Stimulated activated CD8-positive, alpha-beta memory T cell treated with anti-CD3 and anti-CD28 coated beads, Interleukin-7, amount 100 ng/mL, for 4 hours (primary cell): ENCODE data around the gene RMI2.

Source experiments
- DNase-seq, 2 donors: peaks; one replicate each; pipeline ENCODE4 v3.0.0-alpha.2; 2020; ENCODE audit warnings: low read depth in 2 of 2

The RMI2 gene

DNA sequence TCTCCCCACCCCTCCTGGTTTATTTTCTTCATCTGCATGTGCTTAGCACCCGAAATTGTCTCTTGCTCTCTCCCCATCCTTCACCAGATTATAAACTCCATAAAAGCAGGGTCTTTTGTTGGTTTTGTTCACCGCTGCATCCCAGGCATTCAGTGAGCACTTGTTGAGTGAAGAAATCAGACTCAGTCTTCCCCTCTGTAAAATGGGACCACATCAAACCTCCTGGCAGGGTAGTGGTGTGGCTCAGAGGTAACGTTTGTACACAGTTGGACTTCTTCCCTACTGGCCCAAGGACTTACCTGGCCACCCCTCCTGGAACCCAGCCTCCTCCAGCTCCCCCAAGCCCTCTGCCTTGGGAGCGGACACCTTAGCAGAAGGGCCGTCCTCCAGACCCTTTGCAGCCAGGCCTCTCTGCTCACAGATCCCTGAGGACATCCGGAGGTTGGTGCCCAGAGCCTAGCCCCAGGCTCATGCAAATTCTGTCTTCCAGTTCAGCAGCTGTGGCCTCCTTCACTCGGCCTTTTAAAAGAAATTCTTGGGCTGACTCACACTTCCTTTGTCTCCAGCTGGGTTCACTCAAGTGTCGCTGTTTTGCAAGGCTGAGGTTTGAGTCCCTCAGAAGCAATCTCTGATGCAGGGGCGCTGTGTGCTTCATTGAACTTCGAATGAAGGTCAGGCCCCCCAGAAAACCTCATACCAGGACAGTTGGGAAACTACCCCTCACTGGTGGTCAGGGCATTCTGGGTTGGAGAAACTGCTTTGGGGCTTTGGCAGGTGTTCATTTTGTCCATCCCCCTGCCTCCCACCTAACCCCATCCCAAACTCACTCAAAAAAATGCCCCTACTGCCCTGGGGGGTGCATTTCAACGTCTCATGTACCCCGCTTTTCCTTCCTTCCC lies 16.8 kb upstream of the RMI2 start:
- peak; percentile 38 to 39 for DNase-seq

- DNase-seq: no peak
Observed at GRCh38 chr16:11329071-11329491, 16.2 kb upstream of the RMI2 start.

DNA sequence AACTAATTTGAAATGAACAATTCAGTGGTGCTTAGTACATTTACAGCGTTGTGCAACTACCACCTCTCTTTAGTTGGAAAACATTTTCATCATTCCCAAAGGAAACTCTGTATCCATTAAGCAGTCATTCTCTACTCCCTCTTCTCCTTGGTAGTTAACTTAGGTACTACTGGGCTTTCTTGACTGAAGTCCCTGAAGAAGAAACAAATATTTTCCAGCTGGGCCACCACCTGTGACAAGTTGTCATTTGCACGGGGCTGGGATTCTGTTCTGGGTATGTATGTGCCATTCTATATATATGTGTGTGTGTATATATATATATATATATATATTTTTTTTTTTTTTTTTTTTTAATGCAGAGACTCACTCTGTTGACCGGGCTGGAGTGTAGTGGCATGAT lies 15.4 kb upstream of the RMI2 start:
- no peak for DNase-seq

DNA sequence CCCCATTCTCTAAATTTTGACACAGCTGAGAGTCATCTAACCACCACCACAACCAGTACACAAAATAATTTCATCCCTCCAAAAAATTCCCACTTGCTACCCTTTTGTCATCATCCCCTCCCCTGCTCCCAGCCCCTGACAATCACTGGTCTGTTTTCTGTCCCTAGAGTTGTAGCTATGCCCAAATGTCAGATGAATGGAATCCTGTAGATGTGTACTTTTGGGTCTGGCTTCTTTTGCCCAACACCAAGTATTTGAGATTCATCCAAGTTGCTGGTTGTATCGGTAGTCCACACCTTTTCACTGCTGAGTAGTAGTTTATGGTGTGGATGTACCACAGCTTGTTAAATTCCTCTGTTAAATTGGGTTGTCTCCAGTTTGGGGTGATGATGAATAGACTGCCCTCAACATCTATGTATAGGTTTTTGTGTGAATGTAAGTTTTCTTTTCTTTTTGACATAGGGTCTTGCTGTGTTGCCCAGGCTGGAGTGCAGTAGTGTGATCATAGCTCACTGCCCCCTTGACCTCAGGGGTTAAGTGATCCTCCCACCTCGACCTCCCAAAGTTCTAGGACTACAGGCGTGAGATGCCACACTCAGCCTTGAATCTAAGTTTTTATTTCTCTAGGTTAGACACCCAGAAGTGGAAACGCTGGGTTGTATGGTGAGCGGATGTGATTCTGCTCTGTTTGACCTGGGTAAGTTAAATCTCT lies 14.6 kb upstream of the RMI2 start:
- DNase-seq: no peak

DNA sequence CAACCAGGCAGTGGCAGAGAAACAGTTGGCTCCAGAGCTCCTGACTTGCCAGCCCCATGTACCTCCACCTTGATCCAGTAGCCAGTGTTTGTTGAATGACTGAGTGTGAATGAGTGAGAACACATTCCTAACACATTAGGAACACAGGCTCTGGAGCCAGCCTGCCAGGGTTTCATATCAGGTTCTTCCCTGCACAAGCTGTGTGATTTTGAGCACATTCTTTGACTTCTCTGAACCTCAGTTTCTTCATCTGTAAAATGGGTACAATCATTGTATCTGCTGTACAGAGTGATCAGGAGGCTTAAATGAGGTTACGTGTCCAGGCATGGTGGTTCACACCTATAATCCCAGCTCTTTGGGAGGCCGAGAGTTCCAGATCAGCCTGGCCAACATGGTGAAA lies 13.3 kb upstream of the RMI2 start:
- no peak for DNase-seq

GRCh38 chr16:11333010-11333409 lies 12.2 kb upstream of the RMI2 start:
- no peak for DNase-seq

DNA sequence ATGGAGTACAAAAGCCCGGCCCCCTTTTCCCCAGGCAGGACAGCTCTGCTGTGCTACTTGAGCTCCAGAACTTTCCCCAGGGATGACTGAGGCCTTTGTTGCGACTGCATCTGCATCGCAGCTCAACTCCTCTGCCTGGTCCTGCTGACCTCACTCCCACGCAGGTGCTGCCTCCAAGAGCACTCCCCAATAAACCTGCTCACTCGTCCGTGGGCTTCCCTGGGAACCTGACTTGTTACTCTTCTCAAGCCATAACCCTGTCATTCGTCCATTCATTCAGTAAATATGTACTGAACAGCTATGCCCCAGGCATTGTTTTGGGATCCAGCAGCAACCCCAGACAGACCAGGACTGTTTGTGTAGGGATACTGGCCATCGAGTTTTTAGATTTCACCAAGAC lies 11.6 kb upstream of the RMI2 start:
- DNase-seq: no peak

- no peak for DNase-seq
Observed at GRCh38 chr16:11334831-11335404, 10.3 kb upstream of the RMI2 start.

- no peak for DNase-seq
Observed at GRCh38 chr16:11339075-11339474, 6.2 kb upstream of the RMI2 start.

- DNase-seq: no peak
Observed at GRCh38 chr16:11340710-11341109, 4.5 kb upstream of the RMI2 start.

GRCh38 chr16:11341371-11341770 lies 3.9 kb upstream of the RMI2 start:
- no peak for DNase-seq

DNA sequence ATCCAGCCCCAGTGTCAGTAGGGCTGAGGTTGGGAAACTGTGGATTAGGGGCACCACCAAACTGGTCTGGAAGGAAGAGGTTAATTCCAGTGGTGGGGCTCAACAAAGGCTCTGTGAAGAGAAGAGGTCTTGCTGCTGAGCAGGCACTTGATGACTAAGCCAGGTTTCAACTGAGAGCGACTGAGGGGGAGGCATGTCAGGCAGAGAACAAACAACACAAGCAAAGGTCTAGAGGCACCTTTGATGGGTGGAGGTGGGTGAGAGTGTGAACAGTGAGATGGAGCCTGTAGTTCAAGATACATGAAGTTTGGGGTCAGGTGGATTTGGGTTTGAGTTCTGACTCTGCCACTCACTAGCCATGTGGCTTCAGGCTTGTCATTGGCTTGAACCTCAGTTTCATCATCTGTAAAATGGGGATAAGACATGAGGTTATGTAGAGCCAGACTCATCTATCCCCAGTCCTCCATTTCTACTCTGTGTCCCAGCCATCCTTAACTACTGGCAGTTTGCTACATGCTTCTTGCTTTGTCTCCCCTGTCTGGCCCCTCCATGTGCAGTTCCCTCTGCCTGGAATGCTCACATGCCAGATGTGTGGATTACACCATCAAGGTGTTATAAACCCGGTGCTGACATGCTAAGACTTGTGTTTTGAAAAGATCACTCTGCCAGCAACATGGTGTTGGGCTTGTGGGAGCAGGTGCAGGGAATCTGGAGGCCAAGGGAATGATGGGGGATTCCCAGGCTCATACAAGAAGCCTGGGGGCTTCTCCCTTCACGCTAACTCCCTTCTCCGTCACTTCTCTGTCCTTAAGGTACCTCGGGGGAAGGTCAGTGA lies 3.0 kb upstream of the RMI2 start:
- DNase-seq: no peak

DNA sequence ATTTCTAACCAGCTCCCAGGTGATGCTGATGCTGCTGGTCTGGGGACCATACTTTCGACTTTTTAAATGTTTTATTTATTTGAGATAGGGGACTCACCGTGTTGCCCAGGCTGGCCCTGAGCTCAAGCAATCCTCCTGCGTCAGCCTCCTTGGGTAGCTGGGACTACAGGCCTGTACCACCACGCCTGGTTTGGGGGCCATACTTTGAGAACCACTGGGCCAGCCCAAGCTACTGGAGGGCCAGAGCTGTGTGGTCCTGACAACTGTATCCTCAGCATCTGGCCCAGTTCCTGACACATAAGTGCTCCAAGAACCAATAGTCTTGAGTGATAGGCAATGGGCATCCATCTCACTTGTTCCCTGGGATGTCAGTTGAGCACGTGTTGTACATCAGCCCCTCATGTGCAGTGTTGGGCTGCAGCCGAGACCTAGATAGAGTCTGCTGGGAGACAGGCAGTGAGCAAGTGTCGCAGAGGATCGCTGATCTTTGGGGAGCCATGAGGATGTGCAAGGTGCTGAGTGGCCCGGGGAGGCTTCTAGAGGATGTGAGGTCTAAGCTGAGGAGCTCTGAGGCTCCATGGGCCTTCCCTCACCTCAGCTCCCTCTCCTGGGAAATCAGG lies 1.6 kb downstream of the RMI2 start:
- DNase-seq: no peak

GRCh38 chr16:11347831-11348230 lies 2.6 kb downstream of the RMI2 start:
- DNase-seq: no peak

- DNase-seq: no peak
Observed at GRCh38 chr16:11348737-11349598, 3.7 kb downstream of the RMI2 start.

GRCh38 chr16:11349599-11350276 lies 4.5 kb downstream of the RMI2 start:
- DNase-seq: no peak

DNA sequence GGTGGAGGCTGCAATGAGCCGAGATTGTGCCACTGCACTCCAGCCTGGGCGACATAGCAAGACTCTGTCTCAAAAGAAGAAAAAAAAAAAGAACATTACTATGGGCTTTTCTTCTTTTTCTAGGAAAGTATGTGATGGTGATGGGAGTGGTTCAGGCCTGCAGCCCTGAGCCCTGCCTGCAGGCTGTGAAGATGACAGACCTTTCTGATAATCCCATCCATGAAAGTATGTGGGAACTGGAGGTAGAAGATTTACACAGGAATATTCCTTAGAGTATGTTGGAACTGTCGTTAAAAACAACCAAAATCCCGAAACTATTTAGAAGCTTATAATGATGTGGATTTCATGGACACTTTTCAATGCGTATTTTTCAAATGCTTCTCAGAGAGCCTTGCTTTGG lies 5.3 kb downstream of the RMI2 start:
- no peak for DNase-seq

- no peak for DNase-seq
Observed at GRCh38 chr16:11350921-11351335, 5.7 kb downstream of the RMI2 start.

DNA sequence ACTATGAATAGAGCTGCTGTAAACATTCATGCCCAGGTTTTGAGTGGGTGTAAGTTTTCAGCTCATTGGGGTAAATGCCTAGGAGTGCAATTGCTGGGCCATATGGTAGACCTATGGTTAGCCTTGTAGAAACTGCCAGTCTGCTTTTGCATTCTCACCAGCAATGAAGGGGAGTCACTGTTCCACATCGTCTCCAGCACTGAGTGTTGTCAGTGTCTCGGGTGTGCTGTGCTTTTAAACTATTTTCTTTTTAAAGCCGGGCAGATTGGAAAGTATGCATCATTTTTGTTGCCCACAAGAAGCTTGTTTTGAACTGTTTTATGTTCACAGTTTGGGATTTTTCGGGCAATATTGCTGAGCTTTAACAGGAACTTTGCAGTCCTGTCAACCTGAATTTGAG lies 7.9 kb downstream of the RMI2 start:
- no peak for DNase-seq

DNA sequence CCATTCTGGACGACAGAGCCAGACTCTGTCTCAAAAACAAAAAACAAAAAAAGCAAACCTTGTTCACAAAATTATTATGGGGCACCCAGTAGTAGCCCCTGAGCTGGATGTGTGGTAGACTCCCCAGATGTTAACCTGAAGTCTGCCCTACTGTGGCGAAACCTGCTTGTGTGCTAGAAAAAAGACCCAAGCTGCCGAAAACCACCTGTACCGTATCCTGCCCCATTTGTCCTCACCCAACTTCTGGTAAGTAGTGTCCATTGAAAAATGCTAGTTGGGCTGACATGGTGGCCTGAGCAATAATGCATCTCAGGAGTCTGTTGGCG lies 9.1 kb downstream of the RMI2 start:
- DNase-seq: no peak
